HL-60 (cell line): ENCODE results near the gene SREBF1.

ENCODE experiments used
- DNase-seq, 2 experiments: peaks; one replicate each; pipeline ENCODE4 v3.0.0-alpha.2; 2010 to 2020; ENCODE audit warnings: low read depth in 1 of 2, low spot score in 1 of 2
- H3K27ac ChIP-seq: fragments of 250-450 bp; sonication (Bioruptor Pico); replicated peaks from 2 replicates; pipeline ENCODE4 v1.5.1; 2020; ENCODE audit warnings: mild to moderate bottlenecking, moderate library complexity
- H3K27me3 ChIP-seq: fragments of 250-450 bp; sonication (Bioruptor Pico); 2 replicates; pipeline ENCODE4 v1.5.1; 2021; ENCODE audit warnings: mild to moderate bottlenecking, moderate library complexity; ENCODE audit not compliant: insufficient read depth, poor library complexity, severe bottlenecking
- H3K4me3 ChIP-seq: replicated peaks from 2 replicates; pipeline ENCODE4 v1.5.1; 2011; ENCODE audit warnings: mild to moderate bottlenecking, control low read depth, low read length; ENCODE audit not compliant: insufficient read depth
- GABPA ChIP-seq: IDR thresholded peaks from 2 replicates; pipeline ENCODE4 v1.6.1; 2012; ENCODE audit warnings: low read depth
- POLR2AphosphoS5 ChIP-seq: IDR thresholded peaks from 2 replicates; pipeline ENCODE4 v1.6.1; 2012; ENCODE audit warnings: low read depth
- SPI1 ChIP-seq: IDR thresholded peaks from 2 replicates; pipeline ENCODE4 v1.6.1; 2012; ENCODE audit warnings: low read depth, mild to moderate bottlenecking, borderline replicate concordance
- TF ChIP-seq, protein P1 (sequence below): IDR thresholded peaks from one replicate; pipeline ENCODE4 v1.5.1; 2011; ENCODE audit warnings: low read length, control low read depth, inconsistent platforms; ENCODE audit not compliant: insufficient read depth
- TF ChIP-seq, protein P2 (sequence below): IDR thresholded peaks from 2 replicates; pipeline ENCODE4 v1.6.1; 2012; ENCODE audit warnings: low read depth; ENCODE audit not compliant: insufficient replicate concordance

SREBF1 gene

DNA sequence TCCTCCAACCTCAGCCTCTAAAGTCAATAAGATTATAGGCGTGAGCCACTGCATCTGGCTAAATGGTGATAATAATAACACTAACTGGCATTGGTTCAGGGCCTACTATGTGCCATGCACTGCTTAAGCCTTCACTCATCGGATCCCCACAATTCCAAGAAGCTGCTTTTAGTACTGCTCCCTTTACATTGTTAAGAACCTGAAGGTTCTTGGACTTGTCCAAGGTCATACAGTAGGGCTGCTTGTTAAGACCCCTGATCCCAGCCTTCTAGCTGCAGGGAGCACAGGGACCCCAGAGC, 6.6 kb downstream of the SREBF1 start:
- TF ChIP-seq, protein P1, sequence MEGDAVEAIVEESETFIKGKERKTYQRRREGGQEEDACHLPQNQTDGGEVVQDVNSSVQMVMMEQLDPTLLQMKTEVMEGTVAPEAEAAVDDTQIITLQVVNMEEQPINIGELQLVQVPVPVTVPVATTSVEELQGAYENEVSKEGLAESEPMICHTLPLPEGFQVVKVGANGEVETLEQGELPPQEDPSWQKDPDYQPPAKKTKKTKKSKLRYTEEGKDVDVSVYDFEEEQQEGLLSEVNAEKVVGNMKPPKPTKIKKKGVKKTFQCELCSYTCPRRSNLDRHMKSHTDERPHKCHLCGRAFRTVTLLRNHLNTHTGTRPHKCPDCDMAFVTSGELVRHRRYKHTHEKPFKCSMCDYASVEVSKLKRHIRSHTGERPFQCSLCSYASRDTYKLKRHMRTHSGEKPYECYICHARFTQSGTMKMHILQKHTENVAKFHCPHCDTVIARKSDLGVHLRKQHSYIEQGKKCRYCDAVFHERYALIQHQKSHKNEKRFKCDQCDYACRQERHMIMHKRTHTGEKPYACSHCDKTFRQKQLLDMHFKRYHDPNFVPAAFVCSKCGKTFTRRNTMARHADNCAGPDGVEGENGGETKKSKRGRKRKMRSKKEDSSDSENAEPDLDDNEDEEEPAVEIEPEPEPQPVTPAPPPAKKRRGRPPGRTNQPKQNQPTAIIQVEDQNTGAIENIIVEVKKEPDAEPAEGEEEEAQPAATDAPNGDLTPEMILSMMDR: no peak
- no peak for TF ChIP-seq SPI1
- TF ChIP-seq, protein P2, sequence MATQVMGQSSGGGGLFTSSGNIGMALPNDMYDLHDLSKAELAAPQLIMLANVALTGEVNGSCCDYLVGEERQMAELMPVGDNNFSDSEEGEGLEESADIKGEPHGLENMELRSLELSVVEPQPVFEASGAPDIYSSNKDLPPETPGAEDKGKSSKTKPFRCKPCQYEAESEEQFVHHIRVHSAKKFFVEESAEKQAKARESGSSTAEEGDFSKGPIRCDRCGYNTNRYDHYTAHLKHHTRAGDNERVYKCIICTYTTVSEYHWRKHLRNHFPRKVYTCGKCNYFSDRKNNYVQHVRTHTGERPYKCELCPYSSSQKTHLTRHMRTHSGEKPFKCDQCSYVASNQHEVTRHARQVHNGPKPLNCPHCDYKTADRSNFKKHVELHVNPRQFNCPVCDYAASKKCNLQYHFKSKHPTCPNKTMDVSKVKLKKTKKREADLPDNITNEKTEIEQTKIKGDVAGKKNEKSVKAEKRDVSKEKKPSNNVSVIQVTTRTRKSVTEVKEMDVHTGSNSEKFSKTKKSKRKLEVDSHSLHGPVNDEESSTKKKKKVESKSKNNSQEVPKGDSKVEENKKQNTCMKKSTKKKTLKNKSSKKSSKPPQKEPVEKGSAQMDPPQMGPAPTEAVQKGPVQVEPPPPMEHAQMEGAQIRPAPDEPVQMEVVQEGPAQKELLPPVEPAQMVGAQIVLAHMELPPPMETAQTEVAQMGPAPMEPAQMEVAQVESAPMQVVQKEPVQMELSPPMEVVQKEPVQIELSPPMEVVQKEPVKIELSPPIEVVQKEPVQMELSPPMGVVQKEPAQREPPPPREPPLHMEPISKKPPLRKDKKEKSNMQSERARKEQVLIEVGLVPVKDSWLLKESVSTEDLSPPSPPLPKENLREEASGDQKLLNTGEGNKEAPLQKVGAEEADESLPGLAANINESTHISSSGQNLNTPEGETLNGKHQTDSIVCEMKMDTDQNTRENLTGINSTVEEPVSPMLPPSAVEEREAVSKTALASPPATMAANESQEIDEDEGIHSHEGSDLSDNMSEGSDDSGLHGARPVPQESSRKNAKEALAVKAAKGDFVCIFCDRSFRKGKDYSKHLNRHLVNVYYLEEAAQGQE: no peak
- TF ChIP-seq GABPA: no peak
- TF ChIP-seq POLR2AphosphoS5: no peak

DNA sequence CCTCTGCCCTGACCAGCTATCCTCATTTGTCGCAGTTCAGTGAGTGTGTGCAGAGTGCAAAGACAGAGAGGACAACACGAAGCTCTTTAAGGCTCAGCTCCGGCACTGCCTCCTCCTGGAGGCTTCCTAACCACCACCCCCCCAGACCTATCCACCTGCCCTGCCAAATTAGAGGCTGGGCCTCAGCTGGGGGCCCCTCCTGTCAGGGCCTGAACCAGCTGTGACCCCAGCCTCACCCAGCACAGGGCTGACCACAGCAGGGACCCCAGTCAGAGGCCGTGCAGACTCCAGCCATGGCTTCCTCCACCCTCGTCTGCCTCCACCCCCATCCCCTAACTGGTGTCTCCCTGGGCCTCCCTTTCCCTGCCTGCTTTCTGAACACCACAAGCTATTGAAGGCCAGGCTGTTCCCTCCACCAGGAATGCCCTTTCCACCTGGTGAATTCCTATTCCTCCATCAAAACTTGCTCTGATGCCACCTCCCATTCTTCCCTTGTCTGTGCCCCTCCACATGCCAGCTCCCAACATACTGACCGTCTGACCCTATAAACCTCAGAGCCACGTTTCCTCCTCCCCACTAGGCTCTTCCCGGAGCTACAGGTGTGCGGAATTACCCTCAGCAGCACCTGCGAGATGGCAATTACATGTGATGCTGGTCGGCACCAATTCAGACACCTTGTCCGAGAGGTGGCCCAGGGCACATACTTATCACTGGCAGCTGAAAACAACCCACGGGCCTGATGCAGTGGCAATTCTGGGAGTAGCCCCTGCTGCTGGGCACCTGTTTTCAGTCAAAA, 8.8 kb downstream of the SREBF1 start:
- H3K4me3 ChIP-seq: no peak overlapping the region
- no peak for DNase-seq
- H3K27ac ChIP-seq: no peak overlapping the region
- no peaks in the 10 kb centered on the region for H3K27me3 ChIP-seq
- TF ChIP-seq POLR2AphosphoS5: no peak
- TF ChIP-seq, protein P2: no peak
- TF ChIP-seq GABPA: no peak
- TF ChIP-seq, protein P1: no peak
- no peak for TF ChIP-seq SPI1

More for the DNA sequence above, 6.6 kb downstream of the SREBF1 start:
- Histone ChIP-seq H3K27ac (no peak overlapping the region), H3K27me3 (no peaks in the 10 kb centered on the region), H3K4me3 (no peak overlapping the region)
- DNase-seq: no peak

DNA sequence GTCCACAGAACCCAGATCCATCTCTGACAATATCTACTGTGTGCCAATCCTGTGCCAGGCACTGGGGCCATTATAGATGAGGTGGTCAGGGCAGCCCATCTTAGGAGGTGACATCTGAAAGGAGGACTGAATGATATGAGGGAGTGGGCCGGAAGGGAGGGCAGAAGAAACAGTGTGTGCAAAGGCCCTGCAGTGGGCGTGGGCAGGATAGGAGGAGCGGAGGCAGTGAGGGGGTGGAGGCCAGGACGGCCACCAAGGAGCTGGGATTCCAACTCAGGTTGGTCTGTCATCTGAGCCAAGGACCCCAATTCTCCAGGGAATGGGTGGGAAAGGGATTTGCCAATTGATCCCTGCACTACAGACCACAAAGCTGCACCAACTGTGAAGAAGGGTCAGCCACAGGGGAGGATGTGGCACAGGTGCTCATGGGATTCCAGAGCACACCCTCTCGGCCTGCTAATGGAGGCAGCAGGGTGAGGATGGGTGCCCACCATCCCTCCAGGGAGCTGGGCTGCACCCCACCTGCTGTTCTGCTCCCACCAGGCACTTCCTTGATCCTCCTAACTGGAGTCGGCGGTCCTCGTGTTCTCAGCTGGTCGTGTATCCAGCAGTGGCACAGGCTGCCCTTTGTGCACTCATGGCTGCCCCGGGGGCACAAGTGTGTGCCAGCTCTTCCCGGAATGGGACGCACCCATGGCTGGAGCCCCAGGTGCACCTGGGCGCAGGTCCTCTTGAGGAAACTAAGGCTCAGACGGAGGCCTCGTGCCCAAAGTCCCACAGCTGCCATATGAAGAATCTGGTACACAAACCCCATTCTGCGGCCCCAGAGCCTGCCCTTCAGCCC, 9.6 kb downstream of the SREBF1 start:
- no peak for DNase-seq
- H3K27ac ChIP-seq: no peak overlapping the region
- no peak overlapping the region for H3K4me3 ChIP-seq

More for the DNA sequence above, 9.6 kb downstream of the SREBF1 start:
- TF ChIP-seq POLR2AphosphoS5: no peak
- TF ChIP-seq, protein P1: no peak
- TF ChIP-seq, protein P2: no peak
- TF ChIP-seq SPI1: no peak
- TF ChIP-seq GABPA: no peak
- no peaks in the 10 kb centered on the region for H3K27me3 ChIP-seq
